ENCODE data around the gene RNF114.

Gene RNF114

DNA sequence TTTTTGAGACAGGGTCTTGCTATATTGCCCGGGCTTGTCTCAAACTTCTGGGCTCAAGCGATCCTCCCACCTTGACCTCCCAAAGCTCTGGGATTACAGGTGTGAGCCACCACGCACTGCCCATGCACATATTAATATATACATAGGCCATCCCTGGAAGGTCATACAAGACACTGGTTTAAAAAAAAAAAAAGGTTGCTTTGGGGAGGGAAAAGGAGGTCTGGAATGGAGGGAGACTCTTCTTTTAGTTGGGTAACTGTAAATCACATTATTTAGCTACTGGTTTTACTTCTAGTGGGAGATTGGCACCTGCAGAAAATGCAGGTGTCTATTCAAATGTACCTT is 42.5 kb downstream of the RNF114 start:
- no peak overlapping the region for H3K27ac ChIP-seq (replicated peaks)
- H3K4me3 ChIP-seq (replicated peaks; ENCODE audit: insufficient read depth, low read length): no peak overlapping the region
- no peaks in the 10 kb centered on the region for H3K27me3 ChIP-seq (ENCODE audit: insufficient read depth, poor library complexity, severe bottlenecking)
- DNase-seq (ENCODE audit: low read depth in 1 of 2, low spot score in 1 of 2): no peak
- no peak for TF ChIP-seq GABPA (IDR thresholded peaks at IDR 0.05; ENCODE audit: low read depth)
- no peak for TF ChIP-seq CTCF (IDR thresholded peaks at IDR 0.05; ENCODE audit: insufficient read depth, low read length)
- no peak for TF ChIP-seq POLR2AphosphoS5 (IDR thresholded peaks at IDR 0.05; ENCODE audit: low read depth)
- TF ChIP-seq SPI1 (IDR thresholded peaks at IDR 0.05; ENCODE audit: borderline replicate concordance, low read depth): no peak

- Histone ChIP-seq H3K27ac (replicated peaks) (no peak overlapping the region), H3K27me3 (ENCODE audit: insufficient read depth, poor library complexity, severe bottlenecking) (no peaks in the 10 kb centered on the region), H3K4me3 (replicated peaks; ENCODE audit: insufficient read depth, low read length) (no peak overlapping the region)
- TF ChIP-seq SPI1 (IDR thresholded peaks at IDR 0.05; ENCODE audit: borderline replicate concordance, low read depth) (no peak), CTCF (IDR thresholded peaks at IDR 0.05; ENCODE audit: insufficient read depth, low read length) (peak; percentile 82)
- peak in 1 of 2 experiments; percentile 25 for DNase-seq (ENCODE audit: low read depth in 1 of 2, low spot score in 1 of 2)
Observed at GRCh38 chr20:49979030-49979832, 43.0 kb downstream of the RNF114 start.

DNA sequence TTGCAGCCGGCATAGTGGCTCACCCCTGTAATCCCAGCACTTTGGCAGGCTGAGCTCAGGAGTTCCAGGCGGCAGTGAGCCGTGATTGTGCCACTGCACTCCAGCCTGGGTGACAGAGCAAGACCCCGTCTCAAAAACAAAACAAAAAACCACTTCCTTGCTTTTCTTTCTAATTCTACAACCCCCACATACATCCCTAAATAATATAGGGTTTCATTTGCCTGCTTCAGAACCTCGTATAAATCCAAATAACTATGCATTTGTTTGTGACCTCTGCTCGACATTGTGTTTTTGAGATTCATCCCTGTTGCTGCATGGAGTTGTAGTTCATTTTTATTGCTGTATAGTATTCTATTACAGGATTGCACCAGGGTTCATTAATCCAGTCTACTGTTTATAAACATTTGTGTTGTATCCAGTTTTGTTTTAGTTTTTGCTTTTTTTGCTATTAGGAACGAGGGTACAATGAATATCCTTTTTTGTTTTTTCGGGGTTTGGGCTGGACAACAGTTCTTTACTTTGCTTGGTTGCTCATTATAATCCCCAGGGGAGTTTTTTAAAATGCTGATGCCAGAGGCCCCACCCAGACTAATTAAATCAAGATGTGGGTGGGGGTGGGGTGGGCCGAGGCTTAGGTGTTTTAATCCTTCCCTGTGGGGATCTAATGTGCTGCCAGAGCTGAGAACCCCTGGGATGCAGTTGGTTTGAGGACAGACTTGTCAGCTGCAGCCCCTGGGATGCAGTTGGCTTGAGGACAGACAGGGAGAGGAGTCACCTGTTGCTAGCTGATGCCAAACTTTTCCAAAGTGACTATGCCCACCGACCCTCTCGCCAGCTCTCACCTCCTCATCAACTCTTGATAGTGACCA is 44.2 kb downstream of the RNF114 start:
- no peaks in the 10 kb centered on the region for H3K27me3 ChIP-seq (ENCODE audit: insufficient read depth, poor library complexity, severe bottlenecking)
- no peak for DNase-seq (ENCODE audit: low read depth in 1 of 2, low spot score in 1 of 2)
- no peak overlapping the region for H3K27ac ChIP-seq (replicated peaks)
- TF ChIP-seq SPI1 (IDR thresholded peaks at IDR 0.05; ENCODE audit: borderline replicate concordance, low read depth): no peak
- TF ChIP-seq CTCF (IDR thresholded peaks at IDR 0.05; ENCODE audit: insufficient read depth, low read length): no peak
- TF ChIP-seq GABPA (IDR thresholded peaks at IDR 0.05; ENCODE audit: low read depth): no peak
- no peak for TF ChIP-seq POLR2AphosphoS5 (IDR thresholded peaks at IDR 0.05; ENCODE audit: low read depth)
- TF ChIP-seq REST (IDR thresholded peaks at IDR 0.05; ENCODE audit: insufficient replicate concordance, low read depth): no peak
- no peak overlapping the region for H3K4me3 ChIP-seq (replicated peaks; ENCODE audit: insufficient read depth, low read length)

GRCh38 chr20:49981218-49982071 is 45.2 kb downstream of the RNF114 start:
- H3K27me3 ChIP-seq (ENCODE audit: insufficient read depth, poor library complexity, severe bottlenecking): no peaks in the 10 kb centered on the region
- no peak overlapping the region for H3K27ac ChIP-seq (replicated peaks)
- TF ChIP-seq CTCF (IDR thresholded peaks at IDR 0.05; ENCODE audit: insufficient read depth, low read length) (no peak), REST (IDR thresholded peaks at IDR 0.05; ENCODE audit: insufficient replicate concordance, low read depth) (no peak), POLR2AphosphoS5 (IDR thresholded peaks at IDR 0.05; ENCODE audit: low read depth) (no peak), GABPA (IDR thresholded peaks at IDR 0.05; ENCODE audit: low read depth) (no peak), SPI1 (IDR thresholded peaks at IDR 0.05; ENCODE audit: borderline replicate concordance, low read depth) (no peak)
- no peak for DNase-seq (ENCODE audit: low read depth in 1 of 2, low spot score in 1 of 2)
- no peak overlapping the region for H3K4me3 ChIP-seq (replicated peaks; ENCODE audit: insufficient read depth, low read length)
